ENCODE measurements around the gene MYO1D. TPM values are rescaled to one million over a fixed set of nuclear protein-coding genes. Genes with fewer than 3 reads are reported as not detected.
"Not testable (repeated sequence)": the region's sequence is repeated elsewhere in the genome, so short reads cannot be mapped to it uniquely, and the experiment has no call there.

MYO1D gene
- total and polyA plus RNA-seq, 5 donors = 5.8 to 17.0 (median 10.4) TPM

GRCh38 chr17:32527146-32527545 is 349.8 kb downstream of the MYO1D start:
- intact Hi-C loops (cut with DNase I) = no loop called here
- DNase-seq (no peak), ATAC-seq (no peak)
- H3K27me3 ChIP-seq (ENCODE audit: control insufficient read depth, insufficient read depth) = no peaks in the 10 kb centered on the region
- 96% methylated on average over 4 of the region's 4 CpGs for WGBS
- H3K27ac ChIP-seq (ENCODE audit: low read length) = no peak overlapping the region
- no peak overlapping the region for H3K4me3 ChIP-seq (ENCODE audit: low read length)
- H3K9me3 ChIP-seq (ENCODE audit: control insufficient read depth, low read length) = no peaks in the 10 kb centered on the region
- H3K4me1 ChIP-seq (ENCODE audit: control insufficient read depth, insufficient read depth, low read length) = peaks cover 4% of the 10 kb centered on the region

GRCh38 chr17:32525122-32525521 is 351.8 kb downstream of the MYO1D start:
- Histone ChIP-seq H3K9me3 (ENCODE audit: control insufficient read depth, low read length) (no peaks in the 10 kb centered on the region), H3K27ac (ENCODE audit: low read length) (no peak overlapping the region), H3K27me3 (ENCODE audit: control insufficient read depth, insufficient read depth) (no peaks in the 10 kb centered on the region), H3K4me3 (ENCODE audit: low read length) (no peak overlapping the region), H3K4me1 (ENCODE audit: control insufficient read depth, insufficient read depth, low read length) (peaks cover 4% of the 10 kb centered on the region)
- ATAC-seq (no peak), DNase-seq (no peak)
- 35% methylated on average over 4 of the region's 4 CpGs for WGBS
- intact Hi-C loops (cut with DNase I) = no loop called here

- ATAC-seq; intact Hi-C loops (cut with DNase I); H3K4me1 ChIP-seq (ENCODE audit: control insufficient read depth, insufficient read depth, low read length); H3K27me3 ChIP-seq (ENCODE audit: control insufficient read depth, insufficient read depth); H3K4me3 ChIP-seq (ENCODE audit: low read length); DNase-seq; H3K9me3 ChIP-seq (ENCODE audit: control insufficient read depth, low read length); H3K27ac ChIP-seq (ENCODE audit: low read length): not testable (repeated sequence)
- WGBS = 98% methylated on average over 6 of the region's 6 CpGs
Measured at GRCh38 chr17:32524553-32524880, 352.4 kb downstream of the MYO1D start.

GRCh38 chr17:32523827-32524552 is 352.9 kb downstream of the MYO1D start:
- no peak overlapping the region for H3K4me3 ChIP-seq (ENCODE audit: low read length)
- intact Hi-C loops (cut with DNase I) = no loop called here
- H3K9me3 ChIP-seq (ENCODE audit: control insufficient read depth, low read length) = no peaks in the 10 kb centered on the region
- ATAC-seq (no peak), DNase-seq (no peak)
- 89% methylated on average over 12 of the region's 12 CpGs for WGBS
- H3K27ac ChIP-seq (ENCODE audit: low read length) = no peak overlapping the region
- H3K27me3 ChIP-seq (ENCODE audit: control insufficient read depth, insufficient read depth) = no peaks in the 10 kb centered on the region
- peaks cover 4% of the 10 kb centered on the region for H3K4me1 ChIP-seq (ENCODE audit: control insufficient read depth, insufficient read depth, low read length)

GRCh38 chr17:32523017-32523680 is 353.8 kb downstream of the MYO1D start:
- H3K27ac ChIP-seq (ENCODE audit: low read length) = no peak overlapping the region
- H3K9me3 ChIP-seq (ENCODE audit: control insufficient read depth, low read length) = no peaks in the 10 kb centered on the region
- H3K27me3 ChIP-seq (ENCODE audit: control insufficient read depth, insufficient read depth) = no peaks in the 10 kb centered on the region
- peaks cover 4% of the 10 kb centered on the region for H3K4me1 ChIP-seq (ENCODE audit: control insufficient read depth, insufficient read depth, low read length)
- DNase-seq (no peak), ATAC-seq (no peak)
- 88% methylated on average over 11 of the region's 11 CpGs for WGBS
- no peak overlapping the region for H3K4me3 ChIP-seq (ENCODE audit: low read length)
- intact Hi-C loops (cut with DNase I) = no loop called here

GRCh38 chr17:32520737-32521404 is 356.1 kb downstream of the MYO1D start:
- no peak overlapping the region for H3K27ac ChIP-seq (ENCODE audit: low read length)
- 96% methylated on average over 9 of the region's 9 CpGs for WGBS
- no peak overlapping the region for H3K4me3 ChIP-seq (ENCODE audit: low read length)
- ATAC-seq (no peak), DNase-seq (no peak)
- H3K9me3 ChIP-seq (ENCODE audit: control insufficient read depth, low read length) = no peaks in the 10 kb centered on the region
- H3K4me1 ChIP-seq (ENCODE audit: control insufficient read depth, insufficient read depth, low read length) = peaks cover 8% of the 10 kb centered on the region
- no peaks in the 10 kb centered on the region for H3K27me3 ChIP-seq (ENCODE audit: control insufficient read depth, insufficient read depth)
- intact Hi-C loops (cut with DNase I) = no loop called here

- H3K9me3 ChIP-seq (ENCODE audit: control insufficient read depth, low read length) = no peaks in the 10 kb centered on the region
- H3K27me3 ChIP-seq (ENCODE audit: control insufficient read depth, insufficient read depth) = no peaks in the 10 kb centered on the region
- ATAC-seq = peak; percentile 54 to 76
- no peak overlapping the region for H3K27ac ChIP-seq (ENCODE audit: low read length)
- WGBS = 48% methylated on average over 17 of the region's 17 CpGs
- H3K4me1 ChIP-seq (ENCODE audit: control insufficient read depth, insufficient read depth, low read length) = peaks cover 4% of the 10 kb centered on the region
- peak overlapping the region; percentile 40 for H3K4me3 ChIP-seq (ENCODE audit: low read length)
- intact Hi-C loops (cut with DNase I) = no loop called here
- peak in 2 of 3 donors; percentile 35 to 65 for DNase-seq
Measured at GRCh38 chr17:32520104-32520701, 356.7 kb downstream of the MYO1D start.

- peaks cover 4% of the 10 kb centered on the region for H3K4me1 ChIP-seq (ENCODE audit: control insufficient read depth, insufficient read depth, low read length)
- 1% methylated on average over 61 of the region's 61 CpGs for WGBS
- intact Hi-C loops (cut with DNase I) = no loop called here
- DNase-seq (peak; percentile 30 to 78 (median 67)), ATAC-seq (peak; percentile 67 to 83)
- no peak overlapping the region for H3K27ac ChIP-seq (ENCODE audit: low read length)
- no peaks in the 10 kb centered on the region for H3K9me3 ChIP-seq (ENCODE audit: control insufficient read depth, low read length)
- H3K4me3 ChIP-seq (ENCODE audit: low read length) = peak overlapping the region; percentile 40
- no peaks in the 10 kb centered on the region for H3K27me3 ChIP-seq (ENCODE audit: control insufficient read depth, insufficient read depth)
Measured at GRCh38 chr17:32519228-32520103, 357.5 kb downstream of the MYO1D start.

- Histone ChIP-seq H3K4me1 (ENCODE audit: control insufficient read depth, insufficient read depth, low read length) (peaks cover 4% of the 10 kb centered on the region), H3K9me3 (ENCODE audit: control insufficient read depth, low read length) (no peaks in the 10 kb centered on the region), H3K27ac (ENCODE audit: low read length) (no peak overlapping the region), H3K27me3 (ENCODE audit: control insufficient read depth, insufficient read depth) (no peaks in the 10 kb centered on the region), H3K4me3 (ENCODE audit: low read length) (peak overlapping the region; percentile 40)
- 34% methylated on average over 31 of the region's 31 CpGs for WGBS
- DNase-seq (no peak), ATAC-seq (peak in 1 of 2 donors; percentile 10)
- intact Hi-C loops (cut with DNase I) = no loop called here
Measured at GRCh38 chr17:32518646-32519227, 358.2 kb downstream of the MYO1D start.

GRCh38 chr17:32517982-32518381 is 358.9 kb downstream of the MYO1D start:
- Histone ChIP-seq H3K4me1 (ENCODE audit: control insufficient read depth, insufficient read depth, low read length) (peaks cover 4% of the 10 kb centered on the region), H3K4me3 (ENCODE audit: low read length) (no peak overlapping the region), H3K27ac (ENCODE audit: low read length) (no peak overlapping the region), H3K9me3 (ENCODE audit: control insufficient read depth, low read length) (no peaks in the 10 kb centered on the region), H3K27me3 (ENCODE audit: control insufficient read depth, insufficient read depth) (no peaks in the 10 kb centered on the region)
- DNase-seq (no peak), ATAC-seq (no peak)
- intact Hi-C loops (cut with DNase I) = no loop called here
- WGBS = 94% methylated on average over 5 of the region's 7 CpGs

Measured in right cardiac atrium (tissue), 5 donors.